Heart left ventricle (tissue), 16 donors: ENCODE results near the gene FAM25C. TPM values are rescaled to one million over a fixed set of nuclear protein-coding genes. Genes with fewer than 3 reads are reported as not detected.
"Not testable (repeated sequence)": the region's sequence is repeated elsewhere in the genome, so short reads cannot be mapped to it uniquely, and the experiment has no call there.

Experiments
- ATAC-seq, 4 donors: fragments of 200-7000 bp; cut with Tn5 transposase; one replicate each; pipeline ENCODE4 v1.9.1; 2020 to 2022; ENCODE audit warnings: moderate library complexity in 4 of 4, mild to moderate bottlenecking in 3 of 4, moderate number of reproducible peaks in 1 of 4
- DNase-seq, 5 donors: peaks; one replicate each; pipeline ENCODE4 v3.0.0-alpha.2; 2020
- H3K27ac ChIP-seq, 12 donors: fragments of 200-600 bp; sonication (generic) in 4 of 12; one replicate each; pipeline versions ENCODE4 v1.5.0 to v1.8.0; 2016 to 2022; ENCODE audit warnings: mild to moderate bottlenecking in 2 of 12
- H3K27me3 ChIP-seq, 9 donors: fragments of 200-600 bp; sonication (generic) in 2 of 9; one replicate each; pipeline versions ENCODE4 v1.5.1 to v1.8.0; 2016 to 2022; ENCODE audit warnings: mild to moderate bottlenecking in 3 of 9
- H3K36me3 ChIP-seq, 9 donors: fragments of 200-600 bp; sonication (generic) in 2 of 9; one replicate each; pipeline versions ENCODE4 v1.5.0 to v1.8.0; 2018 to 2022; ENCODE audit warnings: mild to moderate bottlenecking in 2 of 9
- H3K4me1 ChIP-seq, 12 donors: fragments of 200-600 bp; sonication (generic) in 4 of 12; one replicate each; pipeline versions ENCODE4 v1.5.0 to v1.8.0; 2016 to 2022; ENCODE audit warnings: mild to moderate bottlenecking in 3 of 12
- H3K4me3 ChIP-seq, 12 donors: fragments of 200-600 bp; sonication (generic) in 4 of 12; one replicate each; pipeline versions ENCODE4 v1.5.0 to v1.8.0; 2017 to 2022; ENCODE audit warnings: mild to moderate bottlenecking in 9 of 12, moderate library complexity in 4 of 12
- H3K9me3 ChIP-seq, 12 donors: fragments of 200-600 bp; sonication (generic) in 4 of 12; one replicate each; pipeline versions ENCODE4 v1.5.0 to v1.8.0; 2016 to 2022; ENCODE audit warnings: mild to moderate bottlenecking in 1 of 12
- WGBS, 4 donors: extraction: QIAGEN DNeasy Blood & Tissue Kit in 2 of 4; methylation state at CpG; one replicate each; pipeline versions ENCODE4 v1.1.5 to v1.1.7; 2013 to 2018; 5-methylcytosine and 5-hydroxymethylcytosine counted together
- intact Hi-C, 10 donors: fragments of 100-400 bp; cut with DNase I; formaldehyde crosslinking; loops; one replicate each; pipeline versions ENCODE4 v1.11.1 to v1.14.2; 2022
- polyA plus RNA-seq, 2 donors: library from polyadenylated mRNA; stranded (reverse); fragments of 200-250 nt; gene quantifications; one replicate each; pipeline ENCODE4 v1.2.3, GENCODE V29; 2013
- total RNA-seq, 9 donors: library from RNA; depleted of rRNA in 2 of 9; stranded (reverse); fragments of >200 nt in 2 of 9; fragmentation: NEBNext Ultra II Directional in 3 of 9; extraction: Animal tissue kit (Norgen Biotek cat#: 25700) in 3 of 9; gene quantifications; one replicate each; pipeline versions ENCODE4 v1.1.0 to v1.2.4, GENCODE V29; 2016 to 2023
- TF ChIP-seq, protein P1 (sequence below), 12 donors: fragments of 200-600 bp; sonication (generic) in 4 of 12; IDR thresholded peaks; one replicate each; pipeline versions ENCODE4 v1.5.0 to v1.8.0; 2018 to 2022; ENCODE audit warnings: antibody characterized with exemption in 12 of 12, mild to moderate bottlenecking in 5 of 12
- donor health status: ischemic (EF 13 %, LVEDD 7.1; RV severe dilation, severe dysfunction).
- donor health status: healthy with polysubstance abuse.
- donor health status: DM: no; HTN: yes; CAD: no.
- donor health status: DM: no; HTN: no; CAD: no.
- donor health status: ischemic (EF 25% LVEDD 6.9; RV normal size, moderate dysfunction).
- donor health status: ischemic (EF 25% LVEDD 5.7; RV mildly dilated, moderate dysfunction).
- donor health status: healthy.
- donor health status: DM: yes; HTN: yes; CAD: no.
- donor health status: ischemic (EF 35%, LVEDD 5.7; RV mildly dilated, moderate dysfunction).
- donor health status: nonischemic (EF 11% LVEDD 7.7; RV severe dilation, severe dysfunction).
- donor health status: DM: yes; HTN: yes; CAD: no.
- donor health status: PGD.
- donor health status: ischemic (EF 29% LVEDD 5.4; RV normal size, mild dysfunction).
- donor health status: nonischemic (EF 23%, LVEDD 6.1; RV moderate dilation, normal function).

Gene FAM25C
- total and polyA plus RNA-seq, 11 donors = not detected

DNA sequence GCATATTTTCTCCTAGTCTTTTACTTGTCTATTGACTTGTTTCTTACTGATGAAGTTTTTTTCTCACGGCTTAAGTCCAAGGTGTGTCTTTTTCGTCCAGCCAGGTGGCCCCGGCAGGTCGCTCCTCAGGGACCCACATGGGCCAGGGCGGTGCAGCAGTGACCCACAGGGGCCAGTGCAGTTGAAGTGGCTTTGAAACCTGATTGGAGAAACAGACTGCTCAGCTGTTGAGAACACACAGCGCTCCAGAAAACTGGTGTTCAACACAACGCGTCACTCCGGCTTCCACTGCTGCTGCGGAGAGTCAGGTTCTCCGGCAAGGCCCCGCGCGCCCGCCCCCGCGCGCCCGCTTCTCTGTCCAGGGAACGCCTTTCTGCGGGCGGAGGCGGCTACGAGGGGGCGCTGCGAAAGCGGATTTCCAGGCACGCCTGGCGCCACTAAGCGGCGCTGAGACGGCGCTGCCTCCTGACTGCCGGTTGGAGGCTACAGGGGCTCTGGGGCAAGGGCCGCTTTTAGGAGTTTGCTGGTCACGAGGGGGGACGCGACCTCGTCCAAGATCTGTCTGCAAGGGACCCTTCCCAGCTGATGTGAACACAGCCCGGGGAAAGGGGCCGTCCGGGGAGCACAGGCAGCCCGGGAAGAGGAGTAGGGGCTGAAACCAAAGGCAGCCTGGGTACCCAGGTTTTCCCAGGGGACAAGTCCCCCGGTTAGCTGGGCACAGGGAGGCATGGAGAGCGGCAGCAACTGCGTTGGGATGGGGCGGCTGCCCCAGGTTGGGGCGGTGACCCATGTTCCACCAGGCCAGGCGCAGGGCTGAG is 13.0 kb downstream of the FAM25C start:
- H3K9me3 ChIP-seq, H3K27me3 ChIP-seq, DNase-seq, H3K36me3 ChIP-seq, intact Hi-C loops, H3K27ac ChIP-seq, H3K4me3 ChIP-seq, H3K4me1 ChIP-seq: not testable (repeated sequence)
- 8 to 25% (median 17%) methylated on average over 3 to 19 of the region's 49 CpGs for WGBS, 4 donors
- ATAC-seq = peak; percentile 28 to 91 (median 88)
- TF ChIP-seq, protein P1, sequence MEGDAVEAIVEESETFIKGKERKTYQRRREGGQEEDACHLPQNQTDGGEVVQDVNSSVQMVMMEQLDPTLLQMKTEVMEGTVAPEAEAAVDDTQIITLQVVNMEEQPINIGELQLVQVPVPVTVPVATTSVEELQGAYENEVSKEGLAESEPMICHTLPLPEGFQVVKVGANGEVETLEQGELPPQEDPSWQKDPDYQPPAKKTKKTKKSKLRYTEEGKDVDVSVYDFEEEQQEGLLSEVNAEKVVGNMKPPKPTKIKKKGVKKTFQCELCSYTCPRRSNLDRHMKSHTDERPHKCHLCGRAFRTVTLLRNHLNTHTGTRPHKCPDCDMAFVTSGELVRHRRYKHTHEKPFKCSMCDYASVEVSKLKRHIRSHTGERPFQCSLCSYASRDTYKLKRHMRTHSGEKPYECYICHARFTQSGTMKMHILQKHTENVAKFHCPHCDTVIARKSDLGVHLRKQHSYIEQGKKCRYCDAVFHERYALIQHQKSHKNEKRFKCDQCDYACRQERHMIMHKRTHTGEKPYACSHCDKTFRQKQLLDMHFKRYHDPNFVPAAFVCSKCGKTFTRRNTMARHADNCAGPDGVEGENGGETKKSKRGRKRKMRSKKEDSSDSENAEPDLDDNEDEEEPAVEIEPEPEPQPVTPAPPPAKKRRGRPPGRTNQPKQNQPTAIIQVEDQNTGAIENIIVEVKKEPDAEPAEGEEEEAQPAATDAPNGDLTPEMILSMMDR (IDR thresholded peaks at IDR 0.05) = peak in 1 of 12 donors; percentile 26

DNA sequence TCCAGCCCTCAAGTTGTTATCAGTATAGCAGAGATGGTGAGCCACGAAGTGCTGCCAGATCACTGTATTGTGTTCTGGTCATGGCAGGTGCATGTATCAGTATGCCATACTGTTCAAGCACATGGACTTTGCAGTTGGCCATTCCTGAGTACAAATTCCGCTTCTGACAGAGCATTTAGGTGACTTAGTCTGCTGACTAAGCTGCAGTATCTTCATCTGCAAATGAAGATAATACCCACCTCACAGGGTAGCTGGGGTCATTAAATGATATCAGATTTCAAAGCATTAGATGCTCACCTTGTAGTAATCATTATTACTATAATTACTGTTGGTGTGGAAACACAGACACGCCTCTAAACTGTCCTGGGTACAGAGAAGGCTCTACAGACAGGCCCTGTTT is 24.2 kb downstream of the FAM25C start:
- ATAC-seq, H3K27ac ChIP-seq, H3K27me3 ChIP-seq, H3K4me1 ChIP-seq, H3K9me3 ChIP-seq, H3K36me3 ChIP-seq, intact Hi-C loops, DNase-seq, H3K4me3 ChIP-seq: not testable (repeated sequence)
- WGBS, 4 donors = 67 to 100% (median 77%) methylated on average over 1 to 2 of the region's 3 CpGs; no CpG with 5 or more reads in 1 of the 4 donors

DNA sequence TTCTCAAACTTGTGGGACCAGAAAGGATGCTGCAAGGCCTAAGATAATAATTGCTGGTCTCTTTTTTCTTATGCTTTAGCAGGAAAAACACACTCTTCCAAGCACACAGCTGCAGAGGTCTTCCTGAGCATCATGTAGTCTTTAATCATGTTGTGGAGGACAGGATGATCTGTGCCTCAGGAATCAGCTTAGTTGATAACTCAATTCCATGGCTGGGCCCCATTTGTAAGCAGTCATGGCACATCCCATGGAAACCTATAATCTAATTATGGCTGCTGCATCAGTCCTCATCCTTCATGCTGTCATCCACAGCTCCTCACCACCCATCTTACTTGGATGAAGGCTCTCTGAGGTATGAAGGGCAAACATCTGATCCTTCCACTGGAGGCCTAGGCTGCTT is 26.5 kb downstream of the FAM25C start:
- DNase-seq, H3K4me3 ChIP-seq, H3K4me1 ChIP-seq, ATAC-seq, H3K27me3 ChIP-seq, H3K27ac ChIP-seq, intact Hi-C loops, H3K36me3 ChIP-seq, H3K9me3 ChIP-seq: not testable (repeated sequence)

DNA sequence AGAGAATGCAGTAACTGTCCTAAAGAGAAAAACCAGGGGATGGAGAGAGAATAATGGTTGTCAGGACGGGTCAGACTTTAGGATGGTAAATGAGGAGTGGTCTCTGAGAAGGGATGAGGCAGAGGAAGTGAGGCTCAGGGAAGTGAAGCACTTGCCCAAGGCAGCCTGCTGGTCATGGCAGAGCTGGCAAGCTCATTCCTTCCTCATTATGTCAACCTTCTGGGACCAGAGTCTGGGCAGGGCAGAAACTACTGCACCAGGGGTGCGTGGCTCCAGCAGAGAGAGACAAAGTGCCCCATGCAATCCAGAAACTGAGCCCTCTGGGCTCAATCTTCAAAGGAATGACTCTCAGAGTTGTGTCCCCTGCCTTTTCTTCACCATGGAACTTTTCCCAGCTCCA is 27.5 kb downstream of the FAM25C start:
- H3K9me3 ChIP-seq, H3K27me3 ChIP-seq, H3K36me3 ChIP-seq, H3K4me3 ChIP-seq, H3K27ac ChIP-seq, ATAC-seq, intact Hi-C loops, DNase-seq, H3K4me1 ChIP-seq: not testable (repeated sequence)
- WGBS, 4 donors = 70 to 78% methylated on average over 1 of the region's 2 CpGs; no CpG with 5 or more reads in 2 of the 4 donors

DNA sequence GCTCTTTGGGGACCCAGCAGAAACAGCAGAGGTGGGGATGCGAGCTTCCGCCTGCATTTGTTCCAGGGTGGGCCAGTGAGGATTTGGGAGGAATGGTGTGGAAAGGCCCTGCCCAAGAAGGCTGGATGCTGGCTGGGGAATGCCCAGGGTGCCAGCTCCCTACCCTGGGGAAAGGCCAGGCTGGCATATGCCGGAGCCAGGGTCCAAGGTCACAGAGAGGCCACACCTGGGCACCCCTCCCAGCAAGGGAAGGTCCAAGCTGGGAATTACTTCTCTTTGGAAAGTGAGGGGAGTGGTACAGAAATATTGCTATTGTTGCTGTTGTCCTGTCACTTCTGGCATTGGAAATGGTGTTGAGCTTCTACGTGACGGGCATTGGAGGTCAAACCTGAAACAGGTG is 28.0 kb downstream of the FAM25C start:
- H3K27ac ChIP-seq, ATAC-seq, H3K4me3 ChIP-seq, H3K36me3 ChIP-seq, intact Hi-C loops, DNase-seq, H3K9me3 ChIP-seq, H3K4me1 ChIP-seq, H3K27me3 ChIP-seq: not testable (repeated sequence)
- no CpG with 5 or more reads among the region's 5 CpGs for WGBS, 4 donors

DNA sequence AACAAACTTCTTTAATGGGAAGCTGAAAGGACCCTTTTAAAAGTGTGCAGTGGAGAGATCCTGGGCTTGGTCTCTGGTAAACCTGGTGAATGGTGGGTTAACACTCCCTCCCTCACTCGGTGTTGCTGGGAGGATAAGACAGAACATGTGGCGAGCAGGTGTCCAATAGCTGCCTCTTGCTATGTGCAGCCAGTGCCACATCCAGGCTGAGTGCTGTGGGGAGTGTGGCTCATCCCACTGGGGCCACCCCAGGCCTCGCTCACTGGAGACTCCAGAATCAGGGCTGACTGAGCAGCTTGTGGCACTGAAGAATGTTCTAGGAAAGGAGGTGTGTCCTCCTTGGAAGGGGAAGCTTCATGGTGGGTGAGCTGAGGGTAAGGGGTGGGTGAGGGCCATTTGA is 29.5 kb downstream of the FAM25C start:
- not testable (repeated sequence) for DNase-seq

DNA sequence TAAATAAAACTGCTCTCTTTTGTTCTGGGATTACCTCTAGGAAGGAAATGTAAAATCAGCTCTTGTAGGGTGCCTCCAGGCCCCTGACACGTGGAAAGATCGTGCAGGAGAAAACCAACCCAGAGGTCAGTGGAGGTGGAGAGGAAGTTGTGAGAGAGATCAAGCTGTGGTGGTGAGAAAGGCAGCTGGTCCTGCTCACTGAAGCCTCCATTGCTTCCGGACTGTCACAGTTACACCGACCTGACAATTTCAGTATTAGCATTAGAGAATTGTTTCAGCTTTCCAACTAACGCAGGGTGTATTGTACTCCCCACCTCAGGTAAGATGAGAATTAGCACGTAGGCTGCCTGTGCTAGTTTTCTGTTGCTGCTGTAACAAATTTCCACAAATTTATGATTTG is 30.6 kb downstream of the FAM25C start:
- intact Hi-C loops, H3K27ac ChIP-seq, DNase-seq, H3K4me3 ChIP-seq, H3K4me1 ChIP-seq, H3K27me3 ChIP-seq, H3K9me3 ChIP-seq, H3K36me3 ChIP-seq: not testable (repeated sequence)
- WGBS, 4 donors = 79 to 85% (median 83%) methylated on average over 4 to 5 of the region's 6 CpGs
- ATAC-seq = peak in 1 of 4 donors; percentile 25

More for the DNA sequence above, 29.5 kb downstream of the FAM25C start:
- ATAC-seq, intact Hi-C loops, H3K27me3 ChIP-seq, H3K4me3 ChIP-seq, H3K36me3 ChIP-seq, H3K27ac ChIP-seq, H3K4me1 ChIP-seq, H3K9me3 ChIP-seq: not testable (repeated sequence)
- 68 to 81% (median 79%) methylated on average over 2 to 3 of the region's 3 CpGs for WGBS, 4 donors

DNA sequence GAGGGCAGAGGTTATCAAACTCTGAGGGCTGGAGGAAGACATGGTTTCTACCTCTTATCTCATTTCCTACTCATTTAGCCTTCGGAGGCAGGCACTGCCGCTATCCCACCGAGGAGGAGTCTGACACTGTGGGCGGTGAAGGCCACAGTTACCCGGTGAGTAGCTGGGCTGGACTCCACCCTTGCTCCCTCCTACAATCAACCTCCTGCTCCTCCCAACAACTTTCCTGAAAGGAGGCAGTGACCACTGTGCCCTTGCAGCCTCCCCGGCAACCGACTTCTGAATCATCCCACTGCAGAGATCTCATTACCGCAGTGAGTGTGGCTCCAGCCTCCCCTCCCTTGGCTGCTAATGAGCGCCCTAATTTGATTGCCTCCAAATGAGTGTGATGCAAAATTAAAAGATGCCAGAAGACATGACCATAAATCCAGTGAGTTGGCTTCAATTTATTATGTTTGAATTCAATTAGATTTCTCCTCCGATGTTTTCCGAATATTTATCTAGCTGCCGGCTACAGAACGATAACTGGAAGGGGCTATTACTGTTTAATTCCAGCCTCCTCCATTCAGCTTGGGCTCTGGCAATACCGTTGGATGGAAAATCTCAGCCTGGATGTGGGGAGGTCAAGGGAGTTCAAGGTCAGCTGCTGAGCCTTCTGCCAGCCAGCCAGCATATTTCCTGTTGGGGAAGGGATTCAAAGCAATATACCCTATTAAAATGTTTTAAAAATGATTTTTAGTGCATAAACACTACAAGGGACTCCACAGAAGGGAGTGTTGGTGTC is 35.1 kb downstream of the FAM25C start:
- H3K4me1 ChIP-seq, DNase-seq, H3K36me3 ChIP-seq, H3K27ac ChIP-seq, intact Hi-C loops, H3K4me3 ChIP-seq, H3K27me3 ChIP-seq, H3K9me3 ChIP-seq: not testable (repeated sequence)
- peak in 3 of 4 donors; percentile 70 to 73 (median 72) for ATAC-seq
- 24 to 36% (median 30%) methylated on average over 4 to 5 of the region's 14 CpGs; no CpG with 5 or more reads in 1 of the 4 donors for WGBS, 4 donors

DNA sequence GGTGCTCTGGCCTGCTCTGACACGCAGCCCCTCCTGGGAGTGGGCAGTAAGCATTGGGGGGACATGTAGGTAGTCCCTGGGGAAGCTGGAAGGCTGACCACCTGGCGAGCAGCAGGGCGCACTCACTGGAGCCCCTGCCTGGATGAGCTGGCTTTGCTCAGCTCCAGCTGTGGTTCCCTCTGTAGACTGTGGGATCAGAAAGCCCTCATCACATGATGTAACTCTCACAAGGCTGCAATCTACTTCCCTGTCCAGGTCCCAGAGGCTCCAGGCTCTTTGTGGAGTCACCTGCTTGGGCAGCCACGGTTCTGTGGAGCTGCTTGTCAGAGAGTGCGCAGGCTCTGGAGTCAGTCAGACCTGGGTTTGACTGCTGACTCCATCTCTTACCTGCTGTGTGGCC is 36.8 kb downstream of the FAM25C start:
- H3K4me3 ChIP-seq, H3K27ac ChIP-seq, H3K4me1 ChIP-seq, DNase-seq, ATAC-seq, intact Hi-C loops, H3K27me3 ChIP-seq, H3K9me3 ChIP-seq, H3K36me3 ChIP-seq: not testable (repeated sequence)
- no CpG with 5 or more reads among the region's 5 CpGs for WGBS, 4 donors

DNA sequence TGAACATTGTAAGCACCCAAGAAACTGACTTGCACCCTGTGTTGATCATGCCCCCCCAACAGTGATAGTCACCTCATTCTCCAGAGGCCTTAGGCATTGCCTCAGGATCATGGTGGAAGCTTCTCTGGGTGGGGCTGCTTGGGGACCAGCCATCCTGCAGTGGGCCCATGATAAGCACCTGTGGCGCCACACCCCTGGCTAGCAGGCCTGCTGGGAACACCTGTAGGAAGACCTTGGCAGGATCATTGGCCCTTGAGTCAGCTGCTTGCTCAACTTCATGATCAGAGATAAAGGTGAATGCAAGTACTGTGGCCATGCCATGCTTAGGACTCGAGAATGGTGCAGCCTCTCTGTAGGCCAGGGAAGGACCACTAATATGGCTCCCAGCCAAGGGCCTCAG is 38.9 kb downstream of the FAM25C start:
- intact Hi-C loops, DNase-seq, H3K27me3 ChIP-seq, H3K27ac ChIP-seq, H3K4me3 ChIP-seq, H3K36me3 ChIP-seq, ATAC-seq, H3K9me3 ChIP-seq, H3K4me1 ChIP-seq: not testable (repeated sequence)
- no CpG with 5 or more reads among the region's 2 CpGs for WGBS, 4 donors
